Heart left ventricle (tissue), 13 donors: ENCODE measurements around the gene GPR160.

Source experiments
- CTCF ChIP-seq, 12 donors: fragments of 200-600 bp; sonication (generic) in 4 of 12; IDR thresholded peaks; one replicate each; pipeline versions ENCODE4 v1.5.0 to v1.8.0; 2018 to 2022; ENCODE audit warnings: antibody characterized with exemption in 12 of 12, mild to moderate bottlenecking in 5 of 12
- POLR2A ChIP-seq, 2 donors: fragments of 450-650 bp; IDR thresholded peaks; one replicate each; pipeline ENCODE4 v1.6.1; 2017; ENCODE audit warnings: antibody characterized with exemption in 2 of 2, mild to moderate bottlenecking in 2 of 2, moderate library complexity in 2 of 2
- donor health status: ischemic (EF 13 %, LVEDD 7.1; RV severe dilation, severe dysfunction).
- donor health status: DM: no; HTN: yes; CAD: no.
- donor health status: DM: no; HTN: no; CAD: no.
- donor health status: ischemic (EF 25% LVEDD 6.9; RV normal size, moderate dysfunction).
- donor health status: ischemic (EF 25% LVEDD 5.7; RV mildly dilated, moderate dysfunction).
- donor health status: ischemic (EF 35%, LVEDD 5.7; RV mildly dilated, moderate dysfunction).
- donor health status: nonischemic (EF 11% LVEDD 7.7; RV severe dilation, severe dysfunction).
- donor health status: DM: yes; HTN: yes; CAD: no.
- donor health status: PGD.
- donor health status: ischemic (EF 29% LVEDD 5.4; RV normal size, mild dysfunction).
- donor health status: nonischemic (EF 23%, LVEDD 6.1; RV moderate dilation, normal function).

- no peak for TF ChIP-seq CTCF (IDR thresholded peaks at IDR 0.05)
- no peak for TF ChIP-seq POLR2A (IDR thresholded peaks at IDR 0.05)
Measured at GRCh38 chr3:170023165-170023564, 14.6 kb upstream of the GPR160 start.
